ENCODE data around the gene CPS1. TPM values are rescaled to one million over a fixed set of nuclear protein-coding genes. Genes with fewer than 3 reads are reported as not detected.
A peak's percentile ranks its signal among the peaks of the same experiment; 100 is the strongest.

The CPS1 gene
- total RNA-seq, 1 donor from 2014 or later = 3.8 TPM

DNA sequence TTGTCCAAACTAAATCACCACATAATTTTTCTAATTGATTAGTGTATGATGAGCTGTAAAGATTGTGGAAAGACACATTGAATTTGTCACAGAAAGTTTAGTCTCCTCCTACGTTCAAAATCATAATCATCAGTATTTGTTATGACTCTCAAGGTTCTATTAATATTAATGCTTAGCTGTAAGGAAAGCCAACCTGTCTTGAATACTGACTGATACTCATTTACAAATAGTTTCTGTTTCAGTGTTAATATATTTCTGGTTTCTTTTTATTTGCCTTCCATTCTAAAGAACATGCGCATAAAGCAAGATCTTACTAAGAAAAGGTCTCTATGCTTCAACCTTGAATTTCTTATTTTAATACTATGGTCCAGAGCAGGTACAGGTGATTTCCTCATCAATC, 55.1 kb downstream of the CPS1 start:
- no peaks in the 10 kb centered on the region for H3K36me3 ChIP-seq (ENCODE audit: control insufficient read depth, insufficient read depth, low read length)

GRCh38 chr2:210616074-210616473, 59.7 kb downstream of the CPS1 start:
- no peak for DNase-seq (ENCODE audit: low read depth)
- no peak for TF ChIP-seq CTCF (IDR thresholded peaks at IDR 0.05; ENCODE audit: insufficient read depth, low read length, poor library complexity, severe bottlenecking)
- Histone ChIP-seq H3K36me3 (ENCODE audit: control insufficient read depth, insufficient read depth, low read length) (no peaks in the 10 kb centered on the region), H3K27me3 (ENCODE audit: control insufficient read depth, insufficient read depth, low read length) (no peaks in the 10 kb centered on the region), H3K4me3 (ENCODE audit: low read depth, low read length) (no peak overlapping the region)

More for the DNA sequence above, 55.1 kb downstream of the CPS1 start:
- Histone ChIP-seq H3K4me3 (ENCODE audit: low read depth, low read length) (no peak overlapping the region), H3K27me3 (ENCODE audit: control insufficient read depth, insufficient read depth, low read length) (no peaks in the 10 kb centered on the region)
- DNase-seq (ENCODE audit: low read depth) = no peak
- no peak for TF ChIP-seq CTCF (IDR thresholded peaks at IDR 0.05; ENCODE audit: insufficient read depth, low read length, poor library complexity, severe bottlenecking)

GRCh38 chr2:210617318-210617717, 60.9 kb downstream of the CPS1 start:
- H3K27me3 ChIP-seq (ENCODE audit: control insufficient read depth, insufficient read depth, low read length) = no peaks in the 10 kb centered on the region
- H3K36me3 ChIP-seq (ENCODE audit: control insufficient read depth, insufficient read depth, low read length) = no peaks in the 10 kb centered on the region
- TF ChIP-seq CTCF (IDR thresholded peaks at IDR 0.05; ENCODE audit: insufficient read depth, low read length, poor library complexity, severe bottlenecking) = no peak
- no peak overlapping the region for H3K4me3 ChIP-seq (ENCODE audit: low read depth, low read length)
- DNase-seq (ENCODE audit: low read depth) = no peak

DNA sequence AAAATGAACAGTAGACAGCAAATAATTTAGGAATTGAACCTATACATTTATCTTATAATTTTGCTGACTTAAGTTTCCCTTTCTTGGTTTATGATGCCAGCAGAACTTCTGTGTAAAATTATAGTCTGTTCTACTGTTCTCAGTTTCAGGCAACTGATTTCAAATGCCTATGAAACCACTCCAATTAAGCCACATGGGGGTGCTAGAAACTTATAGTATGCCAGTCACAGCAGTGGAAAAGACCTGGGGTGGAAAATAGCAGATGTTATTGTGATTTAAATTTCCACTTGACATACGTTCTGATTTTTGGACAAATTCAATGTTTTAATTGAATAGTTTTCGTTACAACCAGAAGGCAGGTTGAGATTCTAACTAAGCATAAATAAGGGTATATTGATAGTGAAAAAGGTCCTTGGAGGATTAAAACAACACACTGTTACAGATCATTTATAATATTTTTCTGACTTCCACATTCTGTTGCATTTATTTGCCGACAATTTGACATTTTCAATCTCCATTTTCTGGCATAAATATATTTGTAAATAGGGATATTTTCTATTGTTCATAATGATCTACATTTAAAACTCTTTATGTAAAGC, 61.4 kb downstream of the CPS1 start:
- H3K36me3 ChIP-seq (ENCODE audit: control insufficient read depth, insufficient read depth, low read length) = no peaks in the 10 kb centered on the region
- no peak overlapping the region for H3K4me3 ChIP-seq (ENCODE audit: low read depth, low read length)
- DNase-seq (ENCODE audit: low read depth) = peak; percentile 19
- H3K27me3 ChIP-seq (ENCODE audit: control insufficient read depth, insufficient read depth, low read length) = no peaks in the 10 kb centered on the region
- TF ChIP-seq CTCF (IDR thresholded peaks at IDR 0.05; ENCODE audit: insufficient read depth, low read length, poor library complexity, severe bottlenecking) = peak; percentile 69

DNA sequence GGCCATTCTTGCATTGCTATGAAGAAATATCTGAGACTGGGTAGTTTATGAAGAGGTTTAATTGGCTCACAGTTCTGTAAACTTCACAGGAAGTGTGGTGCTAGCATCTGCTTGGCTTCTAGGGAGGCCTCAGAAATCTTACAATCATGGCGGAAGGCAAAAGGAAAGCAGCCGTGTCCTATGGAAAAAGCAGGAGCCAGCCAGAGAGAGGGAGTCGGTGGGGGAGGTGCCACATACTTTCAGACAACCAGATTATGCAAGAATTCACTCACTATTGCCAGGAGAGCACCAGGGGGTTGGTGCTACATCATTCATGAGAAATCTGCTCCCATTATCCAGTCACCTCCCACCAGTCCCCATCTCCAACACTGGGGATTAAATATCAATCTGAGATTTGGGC, 64.1 kb downstream of the CPS1 start:
- DNase-seq (ENCODE audit: low read depth) = no peak
- no peak for TF ChIP-seq CTCF (IDR thresholded peaks at IDR 0.05; ENCODE audit: insufficient read depth, low read length, poor library complexity, severe bottlenecking)
- Histone ChIP-seq H3K27me3 (ENCODE audit: control insufficient read depth, insufficient read depth, low read length) (no peaks in the 10 kb centered on the region), H3K4me3 (ENCODE audit: low read depth, low read length) (no peak overlapping the region), H3K36me3 (ENCODE audit: control insufficient read depth, insufficient read depth, low read length) (no peaks in the 10 kb centered on the region)

DNA sequence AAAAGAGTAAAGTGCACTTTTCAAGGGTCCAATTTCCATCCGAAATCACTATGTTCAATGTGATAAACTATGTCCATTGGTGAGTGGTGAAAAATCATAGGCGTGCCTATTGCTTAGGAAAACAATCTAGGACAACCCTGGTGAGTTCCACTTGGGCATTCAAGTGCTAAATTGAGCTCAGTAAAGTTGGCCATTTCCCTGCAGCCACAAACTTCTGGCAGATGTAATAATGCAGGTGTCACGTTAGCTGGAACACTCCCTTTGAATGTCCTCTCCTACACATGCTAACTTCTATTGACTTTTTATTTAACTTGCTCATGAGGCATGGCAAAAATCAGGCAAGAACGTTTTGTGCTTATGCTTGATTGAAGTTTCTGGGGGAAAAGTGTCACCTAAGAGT, 67.1 kb downstream of the CPS1 start:
- no peak for TF ChIP-seq CTCF (IDR thresholded peaks at IDR 0.05; ENCODE audit: insufficient read depth, low read length, poor library complexity, severe bottlenecking)
- Histone ChIP-seq H3K4me3 (ENCODE audit: low read depth, low read length) (no peak overlapping the region), H3K27me3 (ENCODE audit: control insufficient read depth, insufficient read depth, low read length) (no peaks in the 10 kb centered on the region), H3K36me3 (ENCODE audit: control insufficient read depth, insufficient read depth, low read length) (no peaks in the 10 kb centered on the region)
- DNase-seq (ENCODE audit: low read depth) = peak; percentile 35
